GM12891 (cell line): ENCODE measurements around the gene SLC15A4.
"Not testable (repeated sequence)": the region's sequence is repeated elsewhere in the genome, so short reads cannot be mapped to it uniquely, and the experiment has no call there.

ENCODE experiments used
- DNase-seq: peaks from one replicate; pipeline ENCODE4 v3.0.0; 2011; ENCODE audit warnings: low spot score; ENCODE audit not compliant: insufficient read length
- FAIRE-seq: peaks from 2 replicates; lab custom pipeline; 2011; peaks lifted over from hg19 to GRCh38; lab: Jason Lieb, UNC
- PAX5 ChIP-seq: IDR thresholded peaks from 2 replicates; pipeline ENCODE4 v1.6.1; 2011; ENCODE audit warnings: low read length, moderate library complexity, mild to moderate bottlenecking; ENCODE audit not compliant: insufficient read depth, severe bottlenecking
- POLR2A ChIP-seq: IDR thresholded peaks from 2 replicates; pipeline ENCODE4 v1.6.1; 2011; ENCODE audit warnings: low read depth, low read length, control low read depth
- POLR2AphosphoS5 ChIP-seq: IDR thresholded peaks from 2 replicates; pipeline ENCODE4 v1.6.1; 2011; ENCODE audit warnings: low read depth, low read length, control low read depth
- POU2F2 ChIP-seq: IDR thresholded peaks from 2 replicates; pipeline ENCODE4 v1.6.1; 2011; ENCODE audit warnings: low read depth, mild to moderate bottlenecking, control low read depth, low read length, moderate library complexity
- SPI1 ChIP-seq: IDR thresholded peaks from 2 replicates; pipeline ENCODE4 v1.6.1; 2011; ENCODE audit warnings: low read depth, low read length, control low read depth
- TAF1 ChIP-seq: IDR thresholded peaks from 2 replicates; pipeline ENCODE4 v1.6.1; 2011; ENCODE audit warnings: low read depth, low read length, control low read depth

The SLC15A4 gene

GRCh38 chr12:128814411-128815261, 9.1 kb downstream of the SLC15A4 start:
- DNase-seq (no peak), FAIRE-seq (no peak)
- no peak for TF ChIP-seq POU2F2
- no peak for TF ChIP-seq TAF1
- 0 out of 2 replicates have a peak, but pooled peaks have one; percentile 11 for TF ChIP-seq POLR2AphosphoS5

DNA sequence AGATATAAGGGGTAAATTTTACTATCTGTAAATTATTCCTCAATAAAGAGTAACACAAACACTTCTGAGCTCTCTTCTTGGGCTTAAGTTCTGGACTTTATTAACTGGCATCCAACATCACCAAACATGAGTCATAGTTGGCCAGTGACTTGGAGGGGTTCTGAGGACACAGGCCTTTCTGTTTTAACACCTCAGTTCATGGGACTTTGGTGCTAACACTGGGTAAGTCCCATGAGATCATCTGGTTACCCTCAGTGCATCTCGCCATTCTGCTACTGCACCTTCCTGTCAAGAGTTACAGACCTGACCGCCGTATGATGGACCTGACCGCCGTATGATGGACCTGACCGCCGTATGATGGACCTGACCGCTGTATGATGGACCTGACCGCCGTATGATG, 9.9 kb downstream of the SLC15A4 start:
- FAIRE-seq (peak; percentile 48), DNase-seq (no peak)
- no peak for TF ChIP-seq PAX5
- TF ChIP-seq TAF1, result no peak
- no peak for TF ChIP-seq POU2F2
- TF ChIP-seq POLR2AphosphoS5, result no peak
- no peak for TF ChIP-seq SPI1
- no peak for TF ChIP-seq POLR2A

GRCh38 chr12:128813392-128813791, 10.4 kb downstream of the SLC15A4 start:
- DNase-seq (no peak), FAIRE-seq (no peak)
- TF ChIP-seq SPI1 (no peak), POLR2AphosphoS5 (peak; percentile 15; the same call in 1 of the 2 replicates)

- FAIRE-seq, result no peak
- TF ChIP-seq POLR2A (peak; percentile 53), SPI1 (no peak), POLR2AphosphoS5 (peak; percentile 61; the same call in 1 of the 2 replicates), POU2F2 (no peak)
- DNase-seq, result no peak
These were observed 12.0 kb downstream of the SLC15A4 start for GRCh38 chr12:128811806-128812205.

- FAIRE-seq (peak; percentile 94), DNase-seq (no peak)
- TF ChIP-seq POU2F2, result 0 out of 2 replicates have a peak, but pooled peaks have one; percentile 39
- TF ChIP-seq PAX5, result no peak
- peak; percentile 39; the same call in 1 of the 2 replicates for TF ChIP-seq POLR2AphosphoS5
- peak; percentile 98 for TF ChIP-seq SPI1
- TF ChIP-seq POLR2A, result peak; percentile 31; the same call in 1 of the 2 replicates
- 0 out of 2 replicates have a peak, but pooled peaks have one; percentile 18 for TF ChIP-seq TAF1
These were observed 13.3 kb downstream of the SLC15A4 start for GRCh38 chr12:128810182-128811127.

- no peak for TF ChIP-seq POLR2AphosphoS5
- TF ChIP-seq POU2F2, result no peak
- no peak for TF ChIP-seq PAX5
- no peak for TF ChIP-seq TAF1
- no peak for TF ChIP-seq SPI1
- TF ChIP-seq POLR2A, result no peak
- FAIRE-seq, result peak; percentile 69
- no peak for DNase-seq
These were observed 15.1 kb downstream of the SLC15A4 start for GRCh38 chr12:128808651-128809050.

- FAIRE-seq (no peak), DNase-seq (no peak)
- TF ChIP-seq PAX5 (no peak), POLR2A (no peak), POLR2AphosphoS5 (no peak), POU2F2 (no peak), TAF1 (no peak), SPI1 (no peak)
These were observed 16.5 kb downstream of the SLC15A4 start for GRCh38 chr12:128807161-128807724.

- TF ChIP-seq POLR2AphosphoS5 (no peak), TAF1 (no peak), POLR2A (no peak), SPI1 (no peak), PAX5 (no peak), POU2F2 (no peak)
- DNase-seq, result no peak
- no peak for FAIRE-seq
These were observed 17.2 kb downstream of the SLC15A4 start for GRCh38 chr12:128806573-128806972.

- not testable (repeated sequence) for DNase-seq, FAIRE-seq
These were observed 18.4 kb downstream of the SLC15A4 start for GRCh38 chr12:128805406-128805805.
